Endothelial cell of hepatic sinusoid (primary cell): Measurements from ENCODE around the gene CDR2.
"Not testable (repeated sequence)": the region's sequence is repeated elsewhere in the genome, so short reads cannot be mapped to it uniquely, and the experiment has no call there.

ENCODE experiments used
- in situ Hi-C: cut with HindIII; loops from 2 replicates; pipeline ENCODE4 v1.10.0; 2017; ENCODE audit warnings: low sequenced_read_pairs

CDR2 gene

DNA sequence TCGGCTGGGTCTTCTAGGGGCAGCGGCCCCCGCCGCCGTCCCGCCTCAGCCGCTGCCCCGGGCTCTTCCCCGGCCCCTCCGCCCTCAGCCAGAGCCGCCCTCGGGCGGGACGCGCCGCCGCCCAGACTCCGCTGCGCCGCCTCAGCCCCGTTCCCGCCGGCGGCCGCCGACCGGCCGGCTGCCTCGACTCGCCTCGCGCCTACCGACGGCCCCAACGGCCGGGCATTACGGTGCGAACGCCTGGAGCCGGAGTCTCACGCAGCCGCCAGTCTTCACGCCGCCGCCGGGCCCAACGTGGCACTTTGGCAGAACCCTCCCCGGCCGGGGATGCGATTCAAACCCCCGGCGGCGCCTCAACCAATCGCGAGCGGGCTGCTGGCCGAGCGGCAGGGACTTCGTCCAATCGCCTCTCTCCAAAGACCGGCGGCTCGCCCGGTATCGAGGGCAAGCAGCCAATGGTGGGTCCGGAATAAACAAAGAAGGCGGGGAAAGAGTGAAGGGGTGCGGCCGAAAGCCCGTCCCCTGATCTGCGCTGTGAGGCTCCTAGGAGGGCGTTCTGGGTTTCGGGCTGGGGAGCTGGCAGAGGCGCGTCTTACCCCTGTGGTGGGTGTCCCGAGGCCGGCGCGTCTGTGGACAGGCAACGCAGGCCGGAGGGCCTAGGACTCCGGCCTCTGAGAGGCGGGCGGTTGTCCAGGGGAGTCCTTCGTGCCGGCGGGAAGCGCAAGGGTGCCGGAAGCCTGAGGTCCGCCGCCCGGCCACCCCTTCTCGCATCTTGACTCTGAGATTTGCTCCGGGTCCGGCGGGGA, at the start of gene CDR2:
Gene CDR2, minus strand, starts transcription at position 309 of the 806 bp plus-strand sequence. CDS start 310 bp downstream, outside the sequence.
- in situ Hi-C loops: no loop called here

DNA sequence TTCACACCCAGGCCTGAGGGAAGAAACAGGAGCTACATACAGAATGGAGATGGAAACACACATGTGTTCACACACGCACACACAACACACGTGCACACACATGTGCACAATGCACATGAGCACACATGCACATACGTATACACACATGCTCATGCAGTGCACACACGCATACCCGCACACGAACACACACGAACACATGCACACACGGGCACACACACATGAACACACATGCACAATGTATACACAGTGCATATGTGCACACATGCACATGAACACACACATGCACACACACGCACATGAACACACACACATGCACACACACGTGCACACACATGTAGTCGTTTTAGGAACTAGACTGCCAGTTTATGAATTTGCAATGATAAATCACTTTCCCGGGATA, 49.3 kb upstream of the CDR2 start:
- in situ Hi-C loops: no loop called here

DNA sequence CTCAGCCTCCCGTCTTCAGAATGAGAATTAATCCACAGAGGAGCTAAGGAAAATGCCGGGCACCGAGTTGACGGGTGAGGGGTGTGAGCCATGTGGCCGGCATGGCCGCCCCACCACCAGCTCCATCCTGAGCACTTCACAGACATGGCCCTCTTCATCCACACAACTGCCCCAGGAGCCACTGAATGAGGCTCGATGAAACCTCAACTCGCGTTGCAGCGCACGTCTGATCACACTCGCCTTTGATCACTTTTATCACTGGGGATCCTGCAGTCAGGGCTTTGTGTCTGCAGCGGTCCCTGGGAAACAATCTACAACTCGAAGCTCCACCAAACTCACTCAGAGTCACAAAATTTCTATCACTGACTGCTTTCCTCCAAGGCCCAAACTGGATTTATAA, 46.7 kb upstream of the CDR2 start:
- in situ Hi-C loops: no loop called here

DNA sequence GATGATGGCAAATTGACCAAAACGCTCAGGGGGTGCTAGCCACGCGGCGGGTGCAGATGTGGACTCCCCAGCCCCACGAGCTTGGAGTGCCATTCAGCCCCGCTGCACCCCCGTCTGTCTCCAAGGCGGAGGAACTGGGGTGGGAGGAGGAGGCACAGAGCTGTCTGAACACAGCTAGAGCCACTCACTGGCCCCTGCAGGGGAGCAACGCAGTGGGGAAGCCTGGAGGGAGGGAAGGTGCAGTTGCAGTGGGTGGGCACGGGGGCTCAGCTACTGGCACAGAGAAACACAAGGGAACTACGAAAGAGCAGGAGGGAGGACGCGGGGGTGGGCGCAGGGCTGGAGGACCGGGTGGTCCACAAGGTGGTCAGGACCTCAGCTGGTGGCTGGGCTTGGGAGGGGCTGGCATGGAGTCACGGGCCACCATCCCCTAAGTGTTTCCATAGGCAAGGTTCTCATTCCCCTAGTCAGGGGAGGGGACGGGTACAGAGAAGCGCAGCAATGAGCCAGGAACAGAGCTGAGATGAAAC, 46.3 kb upstream of the CDR2 start:
- in situ Hi-C loops: no loop called here

DNA sequence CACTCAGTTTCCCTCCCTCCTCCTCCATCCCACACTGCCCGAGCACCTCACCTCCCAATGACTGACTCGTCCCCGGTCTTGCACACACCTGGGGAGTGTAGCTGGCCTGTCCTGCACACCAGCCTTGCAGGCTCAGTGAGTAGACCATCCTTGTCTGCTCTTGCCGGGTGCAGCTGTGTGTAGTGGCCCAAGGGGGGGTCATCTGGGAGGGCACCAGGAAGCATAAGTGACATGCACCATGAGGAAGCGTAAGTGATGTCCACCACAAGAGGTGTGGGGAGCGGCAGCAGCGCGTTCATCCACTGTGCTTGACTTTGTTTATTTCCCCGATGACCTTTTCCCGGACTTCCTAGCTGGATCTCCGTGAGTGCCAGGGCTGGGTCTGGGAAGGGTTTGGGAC, 45.5 kb upstream of the CDR2 start:
- in situ Hi-C loops: no loop called here

DNA sequence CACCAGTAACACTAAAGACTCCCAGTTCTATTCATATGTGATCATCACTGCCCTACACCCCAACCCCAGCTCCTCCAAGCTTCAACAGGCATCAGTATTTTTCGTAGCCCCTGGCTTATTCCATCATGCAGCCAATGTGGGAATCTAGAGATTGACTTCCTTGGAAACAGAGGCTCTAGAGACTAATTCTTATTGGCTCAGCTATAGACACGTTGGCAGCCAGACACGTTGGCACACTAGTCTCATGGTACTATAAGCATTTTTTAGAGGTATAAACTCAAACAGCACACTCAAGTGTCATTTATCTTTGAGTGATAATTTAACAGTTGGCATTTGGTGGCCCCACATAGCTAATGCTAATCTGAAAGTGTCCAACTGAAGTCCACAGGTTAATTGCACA, 44.4 kb upstream of the CDR2 start:
- in situ Hi-C loops: no loop called here

DNA sequence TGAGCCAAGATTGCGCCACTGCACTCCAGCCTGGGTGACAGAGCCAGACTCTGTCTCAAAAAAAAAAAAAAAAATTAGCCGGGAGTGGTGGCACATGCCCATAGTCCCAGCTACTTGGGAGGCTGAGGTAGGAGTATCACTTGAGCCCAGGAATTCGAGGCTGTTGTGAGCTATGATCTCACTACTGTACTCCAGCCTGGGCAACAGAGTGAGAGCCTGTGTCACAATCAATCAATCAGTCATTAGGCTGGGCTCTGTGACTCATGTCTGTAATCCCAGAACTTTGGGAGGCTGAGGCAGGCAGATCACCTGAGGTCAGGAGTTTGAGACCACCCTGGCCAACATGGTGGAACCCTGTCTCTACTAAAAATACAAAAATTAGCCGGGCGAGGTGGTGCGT, 43.4 kb upstream of the CDR2 start:
- in situ Hi-C loops: not testable (repeated sequence)

DNA sequence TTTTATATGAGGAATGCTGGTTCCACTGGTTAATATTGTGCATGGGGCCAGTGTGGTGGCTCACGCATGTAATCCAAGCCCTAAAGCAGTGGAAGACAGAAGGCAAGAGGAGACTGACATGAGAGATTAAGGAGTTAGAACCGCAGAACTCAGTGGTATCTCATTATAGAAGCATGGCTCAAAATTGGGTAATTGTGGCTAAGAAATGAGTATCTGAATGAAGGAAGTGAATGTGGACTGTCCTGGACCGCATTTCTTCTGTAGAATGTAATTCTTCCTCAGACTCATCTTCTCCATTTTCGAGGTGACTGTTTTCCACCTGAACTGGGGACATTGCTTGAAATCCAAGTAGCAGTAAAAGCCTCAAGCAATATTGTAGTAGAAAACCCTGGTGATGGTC, 42.6 kb upstream of the CDR2 start:
- in situ Hi-C loops: no loop called here

DNA sequence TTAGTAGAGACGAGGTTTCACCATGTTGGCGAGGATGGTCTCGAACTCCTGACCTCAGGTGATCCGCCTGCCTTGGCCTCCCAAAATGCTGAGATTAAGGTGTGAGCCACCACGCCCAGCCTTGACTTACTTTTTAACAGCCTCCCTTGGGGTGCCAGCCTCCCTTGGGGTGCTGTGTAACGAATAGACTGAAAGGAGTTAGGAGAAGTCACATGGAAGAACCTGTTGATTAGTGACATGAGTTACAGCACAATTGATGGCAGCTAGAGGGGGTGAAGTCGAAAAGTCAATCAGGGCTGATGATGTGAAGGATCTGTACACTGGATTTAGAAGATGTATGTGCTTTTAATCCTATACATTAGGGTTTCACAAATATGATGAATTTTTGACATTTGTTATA, 39.4 kb upstream of the CDR2 start:
- in situ Hi-C loops: no loop called here

DNA sequence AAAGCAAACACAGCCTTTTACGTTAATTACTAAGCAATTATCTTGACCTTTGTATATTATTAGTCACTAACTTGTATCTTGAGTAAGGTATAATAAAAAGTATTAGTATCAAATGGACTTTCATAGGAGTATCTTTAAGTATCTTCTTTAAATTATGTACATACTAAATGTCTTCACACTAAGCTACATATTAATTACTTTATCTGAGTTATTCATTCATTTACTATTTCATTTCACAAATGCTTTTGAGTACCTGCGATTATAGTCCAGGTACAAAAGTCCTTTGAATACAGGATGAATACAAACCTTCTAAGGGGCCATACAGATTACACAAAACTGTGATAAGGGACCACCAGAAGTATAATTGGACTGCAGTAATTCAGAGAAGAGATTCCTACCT, 33.1 kb upstream of the CDR2 start:
- in situ Hi-C loops: no loop called here

DNA sequence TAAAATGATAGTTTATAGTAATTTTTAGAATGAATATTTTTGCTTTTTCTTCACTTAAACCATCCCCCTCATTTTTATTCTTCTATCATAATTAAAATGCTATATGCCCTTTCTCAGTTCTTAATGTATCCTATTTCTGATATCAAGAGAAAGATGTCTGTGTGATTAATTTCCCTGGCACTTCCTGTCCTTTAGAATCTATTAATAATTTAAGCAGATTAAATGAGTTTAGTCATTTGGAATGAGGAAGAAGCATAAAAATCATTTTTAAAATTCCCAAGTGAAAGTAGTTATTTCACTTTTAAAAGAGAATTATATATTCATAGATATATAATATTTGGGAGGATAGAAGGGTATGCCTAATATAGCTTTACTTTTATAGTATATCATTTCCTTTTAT, 27.8 kb upstream of the CDR2 start:
- in situ Hi-C loops: no loop called here

DNA sequence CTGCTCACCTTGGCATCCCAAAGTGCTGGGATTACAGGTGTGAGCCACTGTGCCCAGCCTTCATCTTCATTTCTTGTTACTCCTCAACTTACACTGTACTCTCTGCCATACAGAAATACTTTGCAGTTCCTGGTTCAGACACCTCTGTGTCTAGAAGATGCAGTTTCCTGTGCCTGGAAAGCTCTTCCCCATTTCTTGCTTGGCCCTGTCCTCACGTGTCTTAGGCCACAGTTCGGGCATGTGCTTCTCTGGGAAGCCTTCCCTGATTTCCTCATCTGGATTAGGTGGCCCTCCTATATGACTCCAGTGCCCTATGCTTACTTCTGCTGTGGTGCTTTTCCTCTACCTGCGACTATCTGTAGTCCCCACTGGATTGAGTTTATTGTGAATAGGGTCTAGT, 26.5 kb upstream of the CDR2 start:
- in situ Hi-C loops: no loop called here

DNA sequence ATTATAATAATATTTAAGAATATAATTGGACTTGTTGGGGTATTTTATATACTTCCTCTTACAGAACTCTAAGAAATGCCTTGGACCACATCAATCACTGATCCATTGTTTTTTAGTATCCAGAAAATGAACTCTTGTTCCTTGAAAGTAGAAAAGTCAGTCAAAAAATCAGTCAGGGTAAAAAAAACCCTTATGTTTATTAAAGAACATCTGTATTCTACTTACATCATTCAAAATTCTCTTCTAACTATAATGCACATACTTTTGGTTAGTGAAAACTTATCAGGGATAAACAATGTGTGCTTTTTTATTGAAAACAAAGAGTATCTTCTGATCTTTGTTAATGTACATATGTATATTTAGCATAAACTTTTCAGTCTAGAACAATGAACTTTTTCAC, 23.5 kb upstream of the CDR2 start:
- in situ Hi-C loops: no loop called here

DNA sequence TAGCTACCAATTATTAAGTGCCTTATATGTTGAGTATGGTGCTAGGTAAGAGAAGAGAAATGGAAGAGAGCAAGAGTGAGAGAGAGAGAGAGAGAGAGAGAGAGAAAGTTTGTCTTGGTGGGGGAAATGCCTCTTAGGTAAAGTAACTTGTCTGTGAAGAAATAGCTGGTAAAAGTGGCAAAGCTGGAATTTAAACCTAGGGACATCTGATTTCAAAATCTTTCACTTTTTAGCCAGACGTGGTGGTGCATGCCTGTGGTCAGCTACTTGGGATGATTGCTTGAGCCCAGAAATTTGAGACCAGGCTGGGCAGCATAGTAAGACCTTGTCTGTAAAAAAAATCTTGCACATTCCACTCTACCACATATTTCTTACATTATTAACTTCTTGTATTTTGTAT, 23.0 kb upstream of the CDR2 start:
- in situ Hi-C loops: no loop called here

DNA sequence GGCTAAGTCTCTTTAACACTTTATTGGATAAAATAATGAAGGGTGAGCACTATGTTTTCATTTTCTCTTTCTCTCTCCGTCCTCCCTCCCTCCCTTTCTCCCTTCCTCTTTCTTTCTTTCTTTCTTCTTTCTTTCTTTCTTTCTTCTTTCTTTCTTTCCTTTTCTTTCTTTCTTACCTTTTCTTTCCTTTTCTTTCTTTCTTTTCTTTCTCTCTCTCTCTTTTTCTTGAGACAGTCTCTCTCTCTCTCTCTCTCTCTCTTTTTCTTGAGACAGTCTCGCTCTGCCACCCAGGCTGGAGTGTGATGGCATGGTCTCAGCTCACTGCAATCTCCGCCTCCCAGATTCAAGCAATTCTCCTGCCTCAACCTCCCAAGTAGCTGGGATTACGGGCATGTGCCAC, 21.5 kb upstream of the CDR2 start:
- in situ Hi-C loops: no loop called here

DNA sequence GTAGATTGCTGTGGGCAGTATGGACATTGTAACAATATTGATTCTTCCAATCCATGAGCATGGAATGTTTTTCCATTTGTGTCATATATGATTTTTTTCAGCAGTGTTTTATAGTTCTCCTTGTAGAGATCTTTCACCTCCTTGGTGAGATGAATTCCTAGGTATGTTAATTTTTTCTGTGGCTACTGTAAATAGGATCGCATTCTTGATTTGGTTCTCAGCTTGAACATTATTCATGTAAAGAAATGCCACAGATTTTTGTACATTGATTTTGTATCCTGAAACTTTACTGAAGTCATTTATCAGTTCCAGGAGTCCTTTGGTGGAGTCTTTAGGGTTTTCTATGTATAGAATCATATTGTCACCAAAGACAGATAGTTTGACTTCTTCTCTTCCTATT, 19.7 kb upstream of the CDR2 start:
- in situ Hi-C loops: no loop called here

DNA sequence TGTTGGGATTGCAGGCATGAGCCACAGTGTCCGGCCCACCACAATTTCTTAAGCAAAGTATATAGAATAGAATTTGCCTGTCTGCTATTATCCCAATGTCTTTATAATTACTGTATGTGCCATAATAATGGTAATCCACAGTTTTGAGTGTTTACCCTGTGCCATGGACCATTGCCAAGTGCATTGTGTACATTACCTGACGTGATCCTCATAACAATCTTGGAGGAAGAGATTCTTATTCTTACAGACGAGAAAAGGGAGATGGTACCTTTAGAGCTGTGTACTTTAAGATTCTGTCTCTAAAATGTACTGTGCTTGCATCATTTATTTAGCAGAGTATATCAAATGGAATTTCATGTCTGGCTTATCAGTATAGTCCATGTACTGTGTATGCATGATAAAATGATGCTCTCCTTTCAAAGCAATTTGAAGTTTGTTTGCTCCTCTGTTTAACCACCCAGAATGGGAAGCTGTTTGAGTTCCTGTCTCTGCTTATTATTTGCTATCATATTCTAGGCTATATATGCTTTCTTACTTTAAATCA, 13.8 kb upstream of the CDR2 start:
- in situ Hi-C loops: no loop called here

DNA sequence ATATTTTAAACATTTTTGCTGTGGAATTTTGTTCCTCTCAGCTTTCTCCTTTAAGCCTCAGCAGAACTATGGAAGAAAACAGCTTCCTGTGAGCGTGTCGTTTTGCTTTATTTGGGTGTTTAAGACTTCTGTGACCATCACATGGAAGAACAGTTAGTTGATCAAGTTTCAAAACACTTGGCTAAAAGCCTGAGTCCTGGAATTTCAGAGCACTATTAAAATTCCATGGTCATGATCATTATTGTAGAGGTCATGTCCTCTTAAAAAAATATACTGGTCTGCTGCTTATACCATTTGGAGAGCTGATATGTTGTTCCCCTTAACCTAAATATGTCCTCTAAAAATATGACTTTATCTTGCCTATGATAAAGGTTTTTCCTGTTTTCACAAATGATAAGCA, 12.6 kb upstream of the CDR2 start:
- in situ Hi-C loops: no loop called here

DNA sequence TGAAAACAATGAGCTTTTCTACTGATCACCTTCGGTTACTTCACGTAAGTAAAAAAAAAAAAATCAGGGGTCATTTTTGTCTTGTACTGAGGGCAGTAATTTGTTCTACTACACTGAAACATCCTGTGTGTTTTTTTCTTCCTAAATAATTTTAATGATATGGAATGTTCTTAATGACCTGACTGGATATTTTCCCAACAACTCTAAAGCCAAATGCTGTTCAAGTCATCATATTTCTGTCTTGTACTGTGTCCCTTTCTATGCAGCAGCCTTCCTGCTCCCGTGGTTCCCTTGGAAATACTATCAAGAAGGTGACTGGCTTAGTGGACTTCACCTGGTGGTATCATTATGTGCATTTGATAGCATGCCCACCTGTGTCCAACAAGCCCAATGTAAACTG, 10.8 kb upstream of the CDR2 start:
- in situ Hi-C loops: no loop called here

DNA sequence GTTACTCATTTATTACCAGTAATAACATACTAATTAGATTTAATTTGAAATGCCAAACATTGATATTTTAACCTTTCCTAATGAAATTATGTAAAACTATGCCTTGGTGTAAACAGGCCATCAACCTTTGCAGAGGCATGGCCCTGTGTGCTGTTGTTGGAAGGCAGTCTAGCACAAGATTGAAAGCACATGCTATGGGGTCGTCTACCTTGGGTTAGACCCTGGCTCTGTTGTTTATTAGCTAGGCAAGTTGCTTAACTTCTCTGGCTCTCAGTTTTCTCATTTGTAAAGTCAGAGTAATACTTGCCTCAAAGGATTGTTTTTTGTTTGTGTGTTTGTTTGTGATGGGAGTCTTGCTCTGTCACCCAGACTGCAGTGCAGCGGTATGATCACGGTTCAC, 9.4 kb upstream of the CDR2 start:
- in situ Hi-C loops: no loop called here

DNA sequence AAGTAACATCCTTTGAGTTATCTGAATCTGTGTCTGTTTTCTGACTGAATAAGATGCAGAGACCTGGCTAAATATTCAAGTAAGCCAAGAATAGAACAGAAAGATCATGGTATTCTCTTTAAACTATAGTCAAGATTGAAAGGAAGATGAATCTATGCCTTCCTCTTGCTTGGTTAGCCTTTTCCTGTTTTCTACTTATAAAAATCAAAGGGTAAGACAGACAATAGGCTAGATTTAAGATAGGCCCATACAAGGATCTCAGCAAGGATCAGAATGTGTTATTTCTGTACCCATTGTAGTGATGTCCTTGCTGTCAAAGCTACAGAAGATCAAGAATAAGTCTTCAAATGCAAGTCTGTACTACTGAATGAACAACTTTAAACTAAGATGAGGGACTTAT, 7.0 kb upstream of the CDR2 start:
- in situ Hi-C loops: no loop called here

DNA sequence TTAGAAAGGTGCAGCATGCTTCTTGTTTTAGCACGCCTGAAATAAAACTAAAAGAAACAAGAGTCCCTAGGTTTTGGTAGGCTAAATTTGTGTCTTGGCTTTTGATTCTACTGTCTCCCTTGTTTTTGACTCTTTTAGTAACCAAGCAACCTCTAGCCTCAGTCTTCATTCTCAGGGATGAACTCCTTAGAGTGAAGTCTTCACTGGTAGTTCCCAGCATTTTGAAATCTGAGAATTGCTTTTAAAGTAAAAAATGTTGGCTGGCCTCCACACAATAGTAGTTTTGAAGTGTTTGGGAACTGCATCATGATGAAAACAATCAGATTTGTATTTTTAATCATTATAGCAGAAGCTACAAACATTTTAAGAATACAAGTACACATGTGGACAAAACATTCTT, 6.1 kb upstream of the CDR2 start:
- in situ Hi-C loops: no loop called here

DNA sequence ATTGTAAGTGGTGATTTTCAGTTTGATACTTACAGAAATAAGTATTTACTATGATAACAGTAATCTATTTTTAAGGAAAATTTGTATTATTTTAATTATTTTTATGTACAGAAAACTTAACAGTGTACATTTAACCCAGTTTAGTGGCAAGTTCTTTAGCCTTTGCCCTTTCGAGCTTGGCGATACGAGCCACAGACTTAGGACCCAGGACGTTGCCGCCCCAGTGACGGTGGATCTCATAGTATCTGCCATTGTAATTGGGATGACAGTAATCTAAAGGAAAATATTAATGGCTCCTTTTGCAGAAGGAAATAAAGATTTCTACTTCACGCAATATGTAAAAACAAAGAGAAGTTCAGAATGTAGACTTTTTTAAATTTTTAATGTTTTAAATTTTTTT, 5.2 kb upstream of the CDR2 start:
- in situ Hi-C loops: no loop called here
